ENCODE measurements around the gene ATP2B2. TPM values are rescaled to one million over a fixed set of nuclear protein-coding genes. Genes with fewer than 3 reads are reported as not detected.

ATP2B2 gene
- total RNA-seq, 1 donor from 2014 or later, result not detected

DNA sequence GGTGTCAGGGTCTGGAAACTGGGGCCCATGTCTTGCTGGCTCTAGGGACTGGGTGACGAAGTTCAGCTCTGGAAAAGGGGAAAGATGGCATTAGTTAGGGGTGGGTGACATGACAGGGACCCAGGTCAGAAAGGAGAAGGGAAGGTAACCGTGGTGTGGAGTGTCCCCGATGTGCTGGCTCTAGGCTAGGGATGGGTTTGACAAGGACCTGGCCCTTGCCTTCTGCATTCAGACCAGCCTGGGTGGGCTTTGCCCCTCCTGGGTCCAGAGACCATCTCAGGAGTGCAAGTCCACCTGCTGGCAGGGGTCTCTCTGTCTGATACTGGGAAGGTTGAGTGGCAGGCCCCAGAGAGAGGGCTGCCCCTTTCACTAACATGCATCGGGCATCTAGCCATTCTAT lies 28.7 kb upstream of the ATP2B2 start:
- Histone ChIP-seq H4K20me1 (ENCODE audit: low read depth) (no peaks in the 10 kb centered on the region), H3K9me3 (ENCODE audit: low read depth) (no peaks in the 10 kb centered on the region), H2AFZ (replicated peaks) (no peak overlapping the region), H3K79me2 (ENCODE audit: low read depth) (no peaks in the 10 kb centered on the region), H3K4me2 (no peak overlapping the region), H3K9ac (no peak overlapping the region), H3K4me1 (peaks cover 12% of the 10 kb centered on the region), H3K36me3 (no peaks in the 10 kb centered on the region), H3K27me3 (peaks cover 13% of the 10 kb centered on the region), H3K27ac (no peak overlapping the region), H3K4me3 (no peak overlapping the region), H3F3A (ENCODE audit: low read depth) (no peaks in the 10 kb centered on the region)
- H3K4me3 Mint-ChIP-seq, result no peak overlapping the region
- no peaks in the 10 kb centered on the region for H3K27me3 Mint-ChIP-seq (ENCODE audit: insufficient read depth, low read depth)
- peaks cover 5% of the 10 kb centered on the region for H3K9me3 Mint-ChIP-seq
- H3K27ac Mint-ChIP-seq, result no peak overlapping the region
- no peak for DNase-seq (ENCODE audit: low spot score)
- TF ChIP-seq EZH2 (IDR thresholded peaks at IDR 0.05) (no peak), EZH2phosphoT487 (IDR thresholded peaks at IDR 0.05) (no peak)
- TF ChIP-seq, protein P1, sequence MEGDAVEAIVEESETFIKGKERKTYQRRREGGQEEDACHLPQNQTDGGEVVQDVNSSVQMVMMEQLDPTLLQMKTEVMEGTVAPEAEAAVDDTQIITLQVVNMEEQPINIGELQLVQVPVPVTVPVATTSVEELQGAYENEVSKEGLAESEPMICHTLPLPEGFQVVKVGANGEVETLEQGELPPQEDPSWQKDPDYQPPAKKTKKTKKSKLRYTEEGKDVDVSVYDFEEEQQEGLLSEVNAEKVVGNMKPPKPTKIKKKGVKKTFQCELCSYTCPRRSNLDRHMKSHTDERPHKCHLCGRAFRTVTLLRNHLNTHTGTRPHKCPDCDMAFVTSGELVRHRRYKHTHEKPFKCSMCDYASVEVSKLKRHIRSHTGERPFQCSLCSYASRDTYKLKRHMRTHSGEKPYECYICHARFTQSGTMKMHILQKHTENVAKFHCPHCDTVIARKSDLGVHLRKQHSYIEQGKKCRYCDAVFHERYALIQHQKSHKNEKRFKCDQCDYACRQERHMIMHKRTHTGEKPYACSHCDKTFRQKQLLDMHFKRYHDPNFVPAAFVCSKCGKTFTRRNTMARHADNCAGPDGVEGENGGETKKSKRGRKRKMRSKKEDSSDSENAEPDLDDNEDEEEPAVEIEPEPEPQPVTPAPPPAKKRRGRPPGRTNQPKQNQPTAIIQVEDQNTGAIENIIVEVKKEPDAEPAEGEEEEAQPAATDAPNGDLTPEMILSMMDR (IDR thresholded peaks at IDR 0.05), result no peak
- no peaks in the 10 kb centered on the region for H3K36me3 Mint-ChIP-seq
- H3K4me1 Mint-ChIP-seq, result peaks cover 3% of the 10 kb centered on the region

DNA sequence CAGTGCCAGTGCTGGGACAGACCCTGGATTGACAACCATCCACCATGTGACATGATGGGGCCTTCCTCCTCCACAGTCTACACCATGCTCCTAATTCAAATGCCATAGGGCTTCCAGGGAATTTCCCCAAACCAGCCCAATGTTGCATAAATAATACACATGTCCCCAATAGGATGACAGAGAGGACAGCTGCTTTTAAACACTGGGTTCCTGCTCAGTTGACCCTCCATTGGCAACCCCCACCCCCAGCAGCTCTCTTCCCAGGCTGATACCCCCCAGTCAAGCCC lies 28.3 kb upstream of the ATP2B2 start:
- H3K9me3 ChIP-seq (ENCODE audit: low read depth), result no peaks in the 10 kb centered on the region
- no peak for TF ChIP-seq EZH2 (IDR thresholded peaks at IDR 0.05)
- no peak for TF ChIP-seq EZH2phosphoT487 (IDR thresholded peaks at IDR 0.05)
- TF ChIP-seq, protein P1 (IDR thresholded peaks at IDR 0.05), result no peak
- Mint-ChIP-seq H3K9me3 (peaks cover 1% of the 10 kb centered on the region), H3K36me3 (no peaks in the 10 kb centered on the region), H3K27me3 (ENCODE audit: insufficient read depth, low read depth) (no peaks in the 10 kb centered on the region), H3K4me3 (no peak overlapping the region), H3K4me1 (peaks cover 3% of the 10 kb centered on the region), H3K27ac (no peak overlapping the region)
- no peak overlapping the region for H3K4me2 ChIP-seq
- H3F3A ChIP-seq (ENCODE audit: low read depth), result no peaks in the 10 kb centered on the region
- H3K4me1 ChIP-seq, result peaks cover 12% of the 10 kb centered on the region
- no peaks in the 10 kb centered on the region for H3K79me2 ChIP-seq (ENCODE audit: low read depth)
- no peak overlapping the region for H3K27ac ChIP-seq
- no peak overlapping the region for H2AFZ ChIP-seq (replicated peaks)
- no peak for DNase-seq (ENCODE audit: low spot score)
- H3K27me3 ChIP-seq, result peaks cover 13% of the 10 kb centered on the region
- no peak overlapping the region for H3K4me3 ChIP-seq
- no peaks in the 10 kb centered on the region for H4K20me1 ChIP-seq (ENCODE audit: low read depth)
- H3K9ac ChIP-seq, result no peak overlapping the region
- H3K36me3 ChIP-seq, result no peaks in the 10 kb centered on the region

DNA sequence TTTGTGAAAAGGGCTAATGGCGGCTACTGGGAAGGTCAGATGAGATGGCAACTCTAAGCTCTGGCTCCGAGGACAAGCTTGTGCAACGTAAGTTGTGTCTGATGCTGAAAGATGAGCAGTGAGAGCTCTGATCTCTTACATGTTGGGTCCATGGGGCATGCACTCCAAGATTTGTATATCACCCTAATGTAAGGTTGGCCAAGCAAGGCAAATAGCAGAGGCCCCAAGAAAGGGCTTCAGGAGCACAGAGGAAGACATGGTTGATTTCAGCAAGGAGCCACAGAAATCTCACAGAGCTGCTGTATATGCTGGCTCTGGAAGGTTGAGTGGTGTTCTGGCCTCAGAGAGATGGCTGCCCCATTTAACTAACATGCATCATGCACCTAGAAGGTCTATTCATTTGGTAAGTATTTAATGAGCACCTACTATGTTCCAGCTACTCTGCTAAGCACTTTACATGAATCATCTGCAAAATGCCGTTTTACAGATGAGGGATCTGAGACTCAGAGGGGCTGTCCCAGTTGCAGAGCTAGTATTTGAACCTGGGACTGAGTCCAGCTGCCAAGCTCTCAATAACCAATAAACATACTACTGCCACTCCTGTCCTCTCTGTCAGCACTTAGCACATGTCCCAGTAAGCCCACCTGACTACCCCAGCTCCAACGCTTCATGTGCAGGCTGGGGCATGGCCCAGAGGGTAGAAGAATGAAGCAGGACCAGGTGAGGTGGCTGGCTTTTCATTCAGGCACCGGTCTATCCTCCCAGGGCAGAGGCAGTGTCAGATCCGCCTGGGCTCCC lies 27.8 kb upstream of the ATP2B2 start:
- Histone ChIP-seq H2AFZ (replicated peaks) (no peak overlapping the region), H3K4me1 (peaks cover 12% of the 10 kb centered on the region), H3K27me3 (peaks cover 13% of the 10 kb centered on the region), H3F3A (ENCODE audit: low read depth) (no peaks in the 10 kb centered on the region), H3K36me3 (no peaks in the 10 kb centered on the region), H3K27ac (no peak overlapping the region), H3K9ac (no peak overlapping the region), H3K9me3 (ENCODE audit: low read depth) (no peaks in the 10 kb centered on the region), H3K79me2 (ENCODE audit: low read depth) (no peaks in the 10 kb centered on the region), H3K4me2 (no peak overlapping the region), H3K4me3 (no peak overlapping the region), H4K20me1 (ENCODE audit: low read depth) (no peaks in the 10 kb centered on the region)
- DNase-seq (ENCODE audit: low spot score), result no peak
- TF ChIP-seq, protein P1 (IDR thresholded peaks at IDR 0.05), result no peak
- Mint-ChIP-seq H3K27me3 (ENCODE audit: insufficient read depth, low read depth) (no peaks in the 10 kb centered on the region), H3K36me3 (no peaks in the 10 kb centered on the region), H3K4me1 (peaks cover 3% of the 10 kb centered on the region), H3K9me3 (no peaks in the 10 kb centered on the region), H3K4me3 (no peak overlapping the region), H3K27ac (no peak overlapping the region)
